ENCODE results near the gene TPRN. TPM values are rescaled to one million over a fixed set of nuclear protein-coding genes. Genes with fewer than 3 reads are reported as not detected.

Gene TPRN
- polyA plus RNA-seq, 1 experiment, result 2.8 TPM

- no peak for DNase-seq (ENCODE audit: low read depth, low spot score)
- TF ChIP-seq, protein P1, sequence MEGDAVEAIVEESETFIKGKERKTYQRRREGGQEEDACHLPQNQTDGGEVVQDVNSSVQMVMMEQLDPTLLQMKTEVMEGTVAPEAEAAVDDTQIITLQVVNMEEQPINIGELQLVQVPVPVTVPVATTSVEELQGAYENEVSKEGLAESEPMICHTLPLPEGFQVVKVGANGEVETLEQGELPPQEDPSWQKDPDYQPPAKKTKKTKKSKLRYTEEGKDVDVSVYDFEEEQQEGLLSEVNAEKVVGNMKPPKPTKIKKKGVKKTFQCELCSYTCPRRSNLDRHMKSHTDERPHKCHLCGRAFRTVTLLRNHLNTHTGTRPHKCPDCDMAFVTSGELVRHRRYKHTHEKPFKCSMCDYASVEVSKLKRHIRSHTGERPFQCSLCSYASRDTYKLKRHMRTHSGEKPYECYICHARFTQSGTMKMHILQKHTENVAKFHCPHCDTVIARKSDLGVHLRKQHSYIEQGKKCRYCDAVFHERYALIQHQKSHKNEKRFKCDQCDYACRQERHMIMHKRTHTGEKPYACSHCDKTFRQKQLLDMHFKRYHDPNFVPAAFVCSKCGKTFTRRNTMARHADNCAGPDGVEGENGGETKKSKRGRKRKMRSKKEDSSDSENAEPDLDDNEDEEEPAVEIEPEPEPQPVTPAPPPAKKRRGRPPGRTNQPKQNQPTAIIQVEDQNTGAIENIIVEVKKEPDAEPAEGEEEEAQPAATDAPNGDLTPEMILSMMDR (IDR thresholded peaks at IDR 0.05; ENCODE audit: low read depth, low read length), result no peak
- Histone ChIP-seq H3K9me3 (ENCODE audit: control insufficient read depth, insufficient read depth, low read length) (no peaks in the 10 kb centered on the region; the same call in 1 of the 2 replicates), H3K27ac (ENCODE audit: low read depth, low read length) (no peak overlapping the region), H3K27me3 (ENCODE audit: control insufficient read depth, insufficient read depth, low read length) (peaks cover 29% of the 10 kb centered on the region), H3K4me3 (ENCODE audit: low read depth, low read length) (no peak overlapping the region)
- POLR2A ChIA-PET, result interaction anchor here (0.7 to 0.9 kb wide), 2 partner anchors 18 to 26 kb away, joined by 3 to 9 read pairs; partner anchors contain the start of gene TPRN
- CTCF ChIA-PET, result interaction anchor here (1.7 kb wide), 1 partner anchor 62 kb away, joined by 4 read pairs; no protein-coding TSS in a partner anchor
Observed at GRCh38 chr9:137174722-137175293, 25.7 kb downstream of the TPRN start.

DNA sequence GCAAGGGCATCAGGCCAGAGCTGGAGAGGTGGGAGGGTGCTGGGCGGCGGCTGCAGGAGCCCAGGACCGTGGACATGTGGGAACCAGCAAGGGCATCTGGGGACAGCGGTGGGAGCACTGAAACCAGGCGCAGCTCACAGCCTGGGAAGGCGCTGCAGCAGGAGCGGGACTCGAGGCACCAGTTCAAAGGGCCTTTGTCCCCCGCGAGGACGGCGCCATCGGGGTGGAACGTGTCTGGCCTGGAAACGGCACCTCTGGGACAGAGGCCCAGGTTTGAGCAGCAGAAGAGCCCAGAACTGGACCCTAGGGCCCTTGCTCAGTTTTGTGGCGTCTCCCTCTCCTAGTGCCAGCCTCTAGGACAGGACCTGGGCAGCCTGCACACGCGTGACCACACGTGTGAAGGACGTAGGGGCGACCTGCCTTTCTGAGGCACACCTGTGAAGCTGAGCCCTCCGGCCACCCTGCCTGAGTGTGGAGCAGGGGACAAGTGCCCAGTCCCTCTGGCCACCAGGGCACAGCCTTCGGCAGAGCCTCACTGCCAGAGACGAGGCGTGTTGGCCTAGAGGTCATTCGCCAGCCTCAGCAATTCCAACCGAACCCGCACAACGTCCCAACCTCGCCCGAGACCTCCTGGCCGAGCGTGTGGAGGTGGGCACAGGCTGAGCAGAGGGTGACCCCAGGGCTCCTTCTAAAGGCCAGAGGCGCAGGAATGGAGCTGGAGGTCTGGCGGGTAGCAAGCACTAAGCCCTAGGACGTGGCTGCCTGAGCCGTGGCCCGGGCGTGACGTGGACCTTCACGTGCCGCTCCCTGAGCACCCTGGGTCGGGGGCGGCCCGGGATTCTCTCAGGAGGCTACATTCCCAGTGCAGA is 26.5 kb downstream of the TPRN start:
- Histone ChIP-seq H3K9me3 (ENCODE audit: control insufficient read depth, insufficient read depth, low read length) (no peaks in the 10 kb centered on the region; the same call in 1 of the 2 replicates), H3K4me3 (ENCODE audit: low read depth, low read length) (no peak overlapping the region), H3K27me3 (ENCODE audit: control insufficient read depth, insufficient read depth, low read length) (peaks cover 31% of the 10 kb centered on the region), H3K27ac (ENCODE audit: low read depth, low read length) (no peak overlapping the region)
- POLR2A ChIA-PET, result interaction anchor here (0.9 to 2.0 kb wide), 2 partner anchors 27 to 44 kb away, joined by 3 to 4 read pairs; partner anchors contain the start of gene TPRN
- CTCF ChIA-PET, result interaction anchor here (0.6 kb wide), 1 partner anchor 349 kb away, joined by 3 read pairs; no protein-coding TSS in a partner anchor
- DNase-seq (ENCODE audit: low read depth, low spot score), result no peak
- TF ChIP-seq, protein P1 (IDR thresholded peaks at IDR 0.05; ENCODE audit: low read depth, low read length), result no peak

DNA sequence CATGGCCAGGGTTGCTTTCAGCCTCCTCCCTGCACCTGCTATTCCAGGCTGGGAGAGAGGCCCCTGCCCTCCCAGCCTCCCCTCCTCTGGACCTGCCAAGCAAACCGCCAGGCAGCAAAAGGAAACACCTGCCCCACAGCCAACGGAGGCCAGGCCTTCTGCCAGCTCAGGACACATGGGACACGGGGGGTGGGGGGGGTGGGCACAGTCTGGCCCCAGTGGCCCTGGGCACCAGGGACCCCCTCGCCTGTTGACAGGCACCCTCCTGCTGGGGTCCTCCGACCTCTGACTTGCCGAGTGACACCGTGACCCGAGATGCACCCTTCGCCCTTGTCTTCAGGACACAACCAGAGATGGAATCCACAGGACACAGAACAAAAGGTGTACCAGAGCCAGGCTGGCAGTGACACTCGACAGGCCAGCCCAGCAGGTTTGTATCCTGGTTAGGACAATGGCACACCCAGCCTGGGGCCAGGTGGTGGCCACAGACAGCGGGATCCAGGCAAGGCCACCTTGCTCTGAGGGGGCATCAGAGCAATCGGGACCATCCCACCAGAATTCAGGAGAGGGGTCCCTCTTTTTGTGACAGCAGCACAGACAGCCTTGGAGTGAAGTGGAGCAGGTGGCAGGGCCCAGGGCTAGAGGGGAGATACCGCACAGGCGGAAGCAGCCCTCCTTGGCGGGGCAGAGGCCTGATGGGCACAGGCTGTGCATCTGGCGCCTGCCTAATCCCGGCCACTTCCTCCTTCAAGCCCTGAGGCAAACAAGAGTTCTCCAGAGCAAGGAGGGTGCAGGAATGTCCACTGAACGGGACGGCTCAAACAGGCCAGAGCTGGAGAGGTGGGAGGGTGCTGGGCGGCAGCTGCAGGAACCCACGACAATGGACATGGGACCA is 27.4 kb downstream of the TPRN start:
- Histone ChIP-seq H3K27me3 (ENCODE audit: control insufficient read depth, insufficient read depth, low read length) (peaks cover 32% of the 10 kb centered on the region), H3K9me3 (ENCODE audit: control insufficient read depth, insufficient read depth, low read length) (no peaks in the 10 kb centered on the region; the same call in 1 of the 2 replicates), H3K4me3 (ENCODE audit: low read depth, low read length) (no peak overlapping the region), H3K27ac (ENCODE audit: low read depth, low read length) (no peak overlapping the region)
- TF ChIP-seq, protein P1 (IDR thresholded peaks at IDR 0.05; ENCODE audit: low read depth, low read length), result no peak
- no peak for DNase-seq (ENCODE audit: low read depth, low spot score)
- CTCF ChIA-PET, result interaction anchor here (0.6 kb wide), 1 partner anchor 348 kb away, joined by 3 read pairs; no protein-coding TSS in a partner anchor
- POLR2A ChIA-PET, result interaction anchor here (2.0 kb wide), 1 partner anchor 44 kb away, joined by 4 read pairs; no protein-coding TSS in a partner anchor

- H3K4me3 ChIP-seq (ENCODE audit: low read depth, low read length), result no peak overlapping the region
- CTCF ChIA-PET, result no interaction called here
- H3K27ac ChIP-seq (ENCODE audit: low read depth, low read length), result no peak overlapping the region
- TF ChIP-seq, protein P1 (IDR thresholded peaks at IDR 0.05; ENCODE audit: low read depth, low read length), result no peak
- no peak for DNase-seq (ENCODE audit: low read depth, low spot score)
- POLR2A ChIA-PET, result interaction anchor here (0.6 kb wide), 1 partner anchor 69 kb away, joined by 3 read pairs; the partner anchor contains the start of gene TUBB4B
- no peaks in the 10 kb centered on the region; the same call in 1 of the 2 replicates for H3K9me3 ChIP-seq (ENCODE audit: control insufficient read depth, insufficient read depth, low read length)
- H3K27me3 ChIP-seq (ENCODE audit: control insufficient read depth, insufficient read depth, low read length), result peaks cover 45% of the 10 kb centered on the region
Observed at GRCh38 chr9:137171149-137171900, 29.2 kb downstream of the TPRN start.

Data from AG04450 (cell line).